ENCODE results near the gene GNAT2. TPM values are rescaled to one million over a fixed set of nuclear protein-coding genes. Genes with fewer than 3 reads are reported as not detected.

GNAT2 gene
- polyA plus RNA-seq, 1 experiment = 0.06 TPM

DNA sequence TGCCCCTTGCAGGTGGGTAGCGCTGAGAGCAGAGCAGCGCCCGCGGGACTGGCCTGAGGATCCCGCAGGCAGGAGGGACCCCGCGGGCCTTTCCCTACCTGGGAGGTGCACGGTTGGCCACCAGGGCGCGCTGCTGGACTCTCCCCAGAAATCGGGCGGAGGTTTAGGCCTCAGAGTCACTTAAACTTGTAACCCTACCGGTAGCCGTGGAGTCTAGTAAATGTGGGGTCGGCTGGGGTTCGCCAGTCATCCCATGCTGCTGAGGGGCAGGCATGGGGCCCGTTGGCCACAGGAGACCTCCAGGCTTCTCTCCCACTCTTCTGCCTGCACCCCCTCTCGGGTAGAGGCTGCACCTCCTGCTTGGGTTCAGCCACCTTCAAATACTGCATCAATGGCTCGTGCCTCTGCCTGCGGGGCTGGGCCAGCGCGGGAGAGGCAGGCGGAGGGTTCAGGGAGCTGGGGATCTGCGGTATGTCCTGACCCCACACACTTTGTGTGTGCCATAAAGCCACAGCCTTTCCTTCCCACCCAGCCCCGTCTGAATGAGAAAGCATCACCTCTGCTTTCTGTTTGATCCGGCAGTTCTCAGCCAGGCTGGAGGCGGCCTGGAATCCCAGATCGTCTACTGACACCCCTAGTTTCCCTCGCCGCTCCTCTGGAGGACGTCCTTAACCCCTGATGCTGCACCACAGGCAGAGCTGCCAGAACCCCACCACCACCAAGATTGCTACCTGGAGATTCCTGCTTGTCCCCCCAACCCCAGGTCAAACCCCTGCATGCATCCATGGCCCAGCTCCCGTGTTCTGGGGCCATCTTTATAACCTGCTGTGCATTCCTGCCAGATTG lies 24.2 kb upstream of the GNAT2 start:
- POLR2A ChIA-PET = interaction anchor here (0.7 to 1.0 kb wide), 3 partner anchors 98 to 509 kb away, joined by 3 read pairs; no protein-coding TSS in a partner anchor
- TF ChIP-seq, protein P1, sequence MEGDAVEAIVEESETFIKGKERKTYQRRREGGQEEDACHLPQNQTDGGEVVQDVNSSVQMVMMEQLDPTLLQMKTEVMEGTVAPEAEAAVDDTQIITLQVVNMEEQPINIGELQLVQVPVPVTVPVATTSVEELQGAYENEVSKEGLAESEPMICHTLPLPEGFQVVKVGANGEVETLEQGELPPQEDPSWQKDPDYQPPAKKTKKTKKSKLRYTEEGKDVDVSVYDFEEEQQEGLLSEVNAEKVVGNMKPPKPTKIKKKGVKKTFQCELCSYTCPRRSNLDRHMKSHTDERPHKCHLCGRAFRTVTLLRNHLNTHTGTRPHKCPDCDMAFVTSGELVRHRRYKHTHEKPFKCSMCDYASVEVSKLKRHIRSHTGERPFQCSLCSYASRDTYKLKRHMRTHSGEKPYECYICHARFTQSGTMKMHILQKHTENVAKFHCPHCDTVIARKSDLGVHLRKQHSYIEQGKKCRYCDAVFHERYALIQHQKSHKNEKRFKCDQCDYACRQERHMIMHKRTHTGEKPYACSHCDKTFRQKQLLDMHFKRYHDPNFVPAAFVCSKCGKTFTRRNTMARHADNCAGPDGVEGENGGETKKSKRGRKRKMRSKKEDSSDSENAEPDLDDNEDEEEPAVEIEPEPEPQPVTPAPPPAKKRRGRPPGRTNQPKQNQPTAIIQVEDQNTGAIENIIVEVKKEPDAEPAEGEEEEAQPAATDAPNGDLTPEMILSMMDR (IDR thresholded peaks at IDR 0.05; ENCODE audit: low read depth, low read length) = peak; percentile 87
- Histone ChIP-seq H3K27ac (ENCODE audit: low read depth, low read length) (no peak overlapping the region), H3K4me3 (ENCODE audit: low read depth, low read length) (no peak overlapping the region), H3K9me3 (ENCODE audit: control insufficient read depth, insufficient read depth, low read length) (no peaks in the 10 kb centered on the region; the same call in 1 of the 2 replicates), H3K27me3 (ENCODE audit: control insufficient read depth, insufficient read depth, low read length) (no peaks in the 10 kb centered on the region)
- CTCF ChIA-PET = interaction anchor here (0.7 to 10.9 kb wide), 12 partner anchors 9 to 345 kb away, joined by 3 to 365 read pairs (median 4); partner anchors contain the start of genes AHCYL1, GSTM2 and GSTM4
- DNase-seq (ENCODE audit: low read depth, low spot score) = no peak

DNA sequence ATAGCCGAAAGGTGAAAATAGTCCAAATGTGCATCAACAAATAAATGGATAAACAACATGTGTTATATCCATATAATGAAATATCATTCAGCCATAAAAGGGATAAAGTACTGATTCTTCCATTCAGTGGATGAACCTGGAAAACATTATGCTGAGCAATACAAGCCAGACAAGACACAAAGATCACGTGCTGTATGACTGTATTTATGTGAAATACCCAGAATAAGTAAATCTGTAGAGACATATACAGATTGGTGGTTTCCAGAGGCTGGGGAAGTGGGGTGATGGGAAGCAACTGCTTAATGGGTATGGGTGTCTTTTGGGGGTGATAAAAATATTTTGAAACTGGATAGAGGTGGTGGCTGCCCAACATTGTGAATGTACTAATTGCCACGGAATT lies 23.2 kb upstream of the GNAT2 start:
- TF ChIP-seq, protein P1 (IDR thresholded peaks at IDR 0.05; ENCODE audit: low read depth, low read length) = no peak
- no peak for DNase-seq (ENCODE audit: low read depth, low spot score)
- H3K27me3 ChIP-seq (ENCODE audit: control insufficient read depth, insufficient read depth, low read length) = no peaks in the 10 kb centered on the region
- H3K9me3 ChIP-seq (ENCODE audit: control insufficient read depth, insufficient read depth, low read length) = no peaks in the 10 kb centered on the region
- H3K27ac ChIP-seq (ENCODE audit: low read depth, low read length) = no peak overlapping the region
- H3K4me3 ChIP-seq (ENCODE audit: low read depth, low read length) = no peak overlapping the region
- POLR2A ChIA-PET = interaction anchor here (1.0 kb wide), 1 partner anchor 131 kb away, joined by 3 read pairs; no protein-coding TSS in a partner anchor
- CTCF ChIA-PET = interaction anchor here (0.6 to 10.9 kb wide), 12 partner anchors 8 to 343 kb away, joined by 3 to 365 read pairs (median 4); partner anchors contain the start of genes AHCYL1, GSTM2 and GSTM4

DNA sequence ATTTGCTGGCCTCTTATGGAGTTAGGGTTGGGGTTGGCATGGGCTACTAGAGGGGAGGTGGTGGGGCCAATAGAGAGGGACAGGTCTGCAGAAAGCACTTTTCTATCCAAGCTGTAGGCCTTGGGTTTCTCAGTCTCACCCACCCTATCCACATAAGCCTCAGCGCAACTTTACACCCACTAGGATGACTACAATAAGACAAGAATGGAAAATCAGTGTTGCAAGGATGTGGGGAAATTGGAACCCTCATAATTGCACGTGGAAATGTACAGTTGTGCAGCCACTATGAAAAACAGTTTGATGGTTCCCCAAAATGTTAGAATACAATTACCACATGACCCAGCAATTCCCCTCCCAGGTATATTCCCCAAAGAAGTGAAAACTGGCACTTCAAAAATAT lies 22.4 kb upstream of the GNAT2 start:
- TF ChIP-seq, protein P1 (IDR thresholded peaks at IDR 0.05; ENCODE audit: low read depth, low read length) = no peak
- H3K27me3 ChIP-seq (ENCODE audit: control insufficient read depth, insufficient read depth, low read length) = no peaks in the 10 kb centered on the region
- no peak overlapping the region for H3K27ac ChIP-seq (ENCODE audit: low read depth, low read length)
- H3K4me3 ChIP-seq (ENCODE audit: low read depth, low read length) = no peak overlapping the region
- ChIA-PET CTCF (interaction anchor here (1.1 to 10.9 kb wide), 7 partner anchors 9 to 353 kb away, joined by 3 to 365 read pairs (median 64); partner anchors contain the start of genes AHCYL1 and AMIGO1), POLR2A (interaction anchor here (0.6 kb wide), 1 partner anchor 96 kb away, joined by 3 read pairs; no protein-coding TSS in a partner anchor)
- no peak for DNase-seq (ENCODE audit: low read depth, low spot score)
- H3K9me3 ChIP-seq (ENCODE audit: control insufficient read depth, insufficient read depth, low read length) = no peaks in the 10 kb centered on the region

DNA sequence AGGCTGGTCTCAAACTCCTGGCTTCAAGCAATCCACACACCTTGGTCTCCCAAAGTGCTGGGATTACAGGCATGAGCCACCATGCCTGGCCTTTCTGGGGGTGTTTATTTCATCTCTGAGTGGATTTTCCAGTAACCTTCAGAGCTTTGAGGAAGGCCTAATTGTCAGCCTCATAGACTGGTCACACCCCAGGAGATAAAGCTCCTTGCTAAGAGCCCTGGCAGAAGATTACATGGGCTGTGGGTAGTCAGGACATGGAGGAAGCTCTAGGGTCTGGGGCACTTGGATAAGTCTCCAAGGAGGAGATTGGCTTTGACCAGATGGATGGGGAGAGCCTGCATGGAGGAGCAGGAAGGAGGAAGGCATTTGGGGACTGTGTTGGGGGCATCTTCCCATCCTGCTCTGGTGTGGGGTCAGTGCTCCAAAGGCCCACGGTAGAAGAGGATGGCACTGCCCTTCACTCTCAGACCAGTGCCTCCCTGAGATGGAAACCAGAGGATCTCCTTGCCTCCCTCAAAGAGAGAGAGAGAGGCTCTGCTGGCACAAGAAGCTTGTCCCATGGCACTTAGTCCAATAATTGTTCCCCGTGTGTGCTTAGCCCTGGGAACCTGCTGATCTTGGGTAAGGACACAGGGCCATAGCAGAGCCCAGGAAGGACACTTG lies 21.8 kb upstream of the GNAT2 start:
- Histone ChIP-seq H3K27ac (ENCODE audit: low read depth, low read length) (no peak overlapping the region), H3K9me3 (ENCODE audit: control insufficient read depth, insufficient read depth, low read length) (no peaks in the 10 kb centered on the region), H3K27me3 (ENCODE audit: control insufficient read depth, insufficient read depth, low read length) (no peaks in the 10 kb centered on the region), H3K4me3 (ENCODE audit: low read depth, low read length) (no peak overlapping the region)
- no peak for DNase-seq (ENCODE audit: low read depth, low spot score)
- ChIA-PET POLR2A (interaction anchor here (1.0 to 2.2 kb wide), 2 partner anchors 14 to 93 kb away, joined by 3 to 15 read pairs; partner anchors contain the start of genes GNAI3 and GSTM4), CTCF (interaction anchor here (0.8 to 10.9 kb wide), 27 partner anchors 10 to 370 kb away, joined by 3 to 365 read pairs (median 8); partner anchors contain the start of genes AHCYL1, AMIGO1, AMPD2 and EPS8L3)
- TF ChIP-seq, protein P1 (IDR thresholded peaks at IDR 0.05; ENCODE audit: low read depth, low read length) = no peak

Measured in AG04450 (cell line).